ENCODE measurements around the gene TLR2.

The TLR2 gene

GRCh38 chr4:153735906-153736461 lies 51.9 kb downstream of the TLR2 start:
- DNase-seq: no peak

GRCh38 chr4:153741541-153741940 lies 57.5 kb downstream of the TLR2 start:
- DNase-seq: peak; percentile 17

GRCh38 chr4:153745651-153746050 lies 61.6 kb downstream of the TLR2 start:
- DNase-seq: peak; percentile 28

GRCh38 chr4:153747406-153747955 lies 63.4 kb downstream of the TLR2 start:
- DNase-seq: peak; percentile 88

- DNase-seq: peak; percentile 58
Observed at GRCh38 chr4:153748378-153748777, 64.3 kb downstream of the TLR2 start.

- DNase-seq: peak; percentile 87
Observed at GRCh38 chr4:153750197-153750817, 66.2 kb downstream of the TLR2 start.

GRCh38 chr4:153755186-153755585 lies 71.1 kb downstream of the TLR2 start:
- DNase-seq: peak; percentile 7
